NB4 (cell line): ENCODE measurements around the gene AKNA.

Source experiments
- CTCF ChIP-seq: IDR thresholded peaks from one replicate; pipeline ENCODE4 v1.5.1; 2012; ENCODE audit warnings: low read depth, low read length
- MAX ChIP-seq: IDR thresholded peaks from 2 replicates; pipeline ENCODE4 v1.6.1; 2011; ENCODE audit warnings: low read depth, low read length
- MYC ChIP-seq: IDR thresholded peaks from 2 replicates; pipeline ENCODE4 v1.6.1; 2011; ENCODE audit warnings: low read depth, low read length

GRCh38 chr9:114336157-114336556, 51.6 kb downstream of the AKNA start:
- TF ChIP-seq CTCF (no peak), MYC (no peak), MAX (no peak)
